OCI-LY7 (cell line): ENCODE data around the gene NES. TPM values are rescaled to one million over a fixed set of nuclear protein-coding genes. Genes with fewer than 3 reads are reported as not detected.

Experiments used
- BruUV-seq: library from RNA; stranded (reverse); fragments of 400-500 nt; replicated peaks from 2 replicates; lab custom pipeline; 2021; lab: Mats Ljungman, UMichigan
- CTCF ChIA-PET: fragments of 300-600 bp; sonication (Branson Sonifier 250); formaldehyde crosslinking; loops from one replicate; lab custom pipeline; 2022; ENCODE audit warnings: antibody characterized with exemption; ENCODE audit not compliant: unreplicated experiment; lab: Charles Lee
- POLR2A ChIA-PET: fragments of 300-600 bp; sonication (Branson Sonifier 250); formaldehyde crosslinking; loops from one replicate; lab custom pipeline; 2022; ENCODE audit warnings: antibody characterized with exemption; lab: Charles Lee
- DNase-seq: peaks from one replicate; pipeline ENCODE4 v3.0.0-alpha.2; 2015; ENCODE audit warnings: low spot score
- H2AFZ ChIP-seq: fragments of 200-600 bp; sonication (generic), shearing (Covaris generic); 2 replicates; pipeline ENCODE4 v1.6.1; 2014; ENCODE audit warnings: mild to moderate bottlenecking, antibody characterized with exemption, low read length, moderate library complexity
- H3K27ac ChIP-seq: fragments of 200-600 bp; sonication (generic); 2 replicates; pipeline ENCODE4 v1.5.1; 2014; ENCODE audit warnings: mixed run types, low read depth, mild to moderate bottlenecking, moderate library complexity, low read length, inconsistent platforms; ENCODE audit not compliant: poor library complexity, severe bottlenecking
- H3K36me3 ChIP-seq: fragments of 200-600 bp; sonication (generic); 2 replicates; pipeline ENCODE4 v1.6.1; 2014; ENCODE audit warnings: mild to moderate bottlenecking, antibody characterized with exemption, low read length, moderate library complexity, mixed read lengths; ENCODE audit not compliant: insufficient read depth
- H3K4me1 ChIP-seq: fragments of 200-600 bp; sonication (generic); 2 replicates; pipeline ENCODE4 v1.5.1; 2014; ENCODE audit warnings: mild to moderate bottlenecking, low read length; ENCODE audit not compliant: insufficient read depth, poor library complexity, severe bottlenecking
- H3K4me2 ChIP-seq: fragments of 200-600 bp; sonication (generic); 2 replicates; pipeline ENCODE4 v1.6.1; 2014; ENCODE audit warnings: mild to moderate bottlenecking, low read length
- H3K4me3 ChIP-seq: fragments of 200-600 bp; sonication (generic); 2 replicates; pipeline ENCODE4 v1.5.1; 2014; ENCODE audit warnings: mild to moderate bottlenecking, low read depth, low read length; ENCODE audit not compliant: poor library complexity, severe bottlenecking
- H3K79me2 ChIP-seq: fragments of 200-600 bp; sonication (generic); 2 replicates; pipeline ENCODE4 v1.6.1; 2016; ENCODE audit warnings: low read depth, mild to moderate bottlenecking, low read length, moderate library complexity, mixed read lengths; ENCODE audit not compliant: insufficient read depth
- H3K9me2 ChIP-seq: fragments of 200-600 bp; sonication (generic); 2 replicates; pipeline ENCODE4 v1.6.1; 2016; ENCODE audit warnings: mild to moderate bottlenecking, low read length, mixed read lengths; ENCODE audit not compliant: insufficient read depth
- H3K9me3 ChIP-seq: fragments of 200-600 bp; sonication (generic); 2 replicates; pipeline ENCODE4 v1.6.1; 2014; ENCODE audit warnings: mild to moderate bottlenecking, mixed run types, low read length, mixed read lengths
- H4K20me1 ChIP-seq: fragments of 200-600 bp; sonication (generic); 2 replicates; pipeline ENCODE4 v1.6.1; 2014; ENCODE audit warnings: mild to moderate bottlenecking, antibody characterized with exemption, low read length, moderate library complexity, mixed read lengths; ENCODE audit not compliant: insufficient read depth
- EZH2phosphoT487 ChIP-seq: fragments of 200-600 bp; sonication (generic); IDR thresholded peaks from 2 replicates; pipeline ENCODE4 v1.6.1; 2018; ENCODE audit warnings: low read depth, borderline replicate concordance, mild to moderate bottlenecking, mixed run types, antibody characterized with exemption, low read length, moderate library complexity, mixed read lengths
- intact Hi-C: fragments of 100-400 bp; cut with micrococcal nuclease; formaldehyde crosslinking; loops from one replicate; pipeline ENCODE4 v1.10.0; 2022; ENCODE audit not compliant: unreplicated experiment
- total RNA-seq, 2 experiments: library from RNA; depleted of rRNA in 1 of 2; stranded (reverse); fragments of >200 nt in 1 of 2; shearing (Covaris generic) in 1 of 2; gene quantifications; 2 replicates each; pipeline ENCODE4 v1.2.3, GENCODE V29; 2014 to 2022
- TF ChIP-seq, protein P1 (sequence below): fragments of 200-600 bp; sonication (generic); conservative IDR thresholded peaks from 2 replicates; pipeline ENCODE4 v1.5.1; 2014; ENCODE audit warnings: mild to moderate bottlenecking, antibody characterized with exemption, low read length, moderate library complexity, mixed read lengths

Gene NES
- total RNA-seq, 2 experiments from 2014 or later: not detected

DNA sequence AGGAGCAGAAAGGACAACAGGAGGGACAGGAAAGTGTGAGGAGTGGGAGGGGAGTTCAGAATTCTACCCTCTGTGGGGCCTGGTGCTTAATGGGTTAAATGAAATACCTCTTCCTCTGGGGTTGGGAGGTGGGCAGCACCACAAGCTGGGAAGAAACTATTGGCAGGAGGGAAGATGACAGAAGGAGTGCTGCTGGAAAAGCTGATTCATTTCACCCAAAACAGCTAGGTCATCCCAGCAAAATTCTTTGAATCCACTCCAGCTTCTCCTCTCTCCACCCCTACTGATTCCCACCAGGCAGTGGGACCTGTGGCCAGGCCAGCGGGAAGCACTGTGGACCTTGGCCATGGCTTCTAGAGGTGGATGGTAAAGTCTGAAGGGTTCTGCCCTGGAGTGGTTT lies 22.5 kb downstream of the NES start:
- no TSS peak for BruUV-seq
- no peak overlapping the region for H2AFZ ChIP-seq
- DNase-seq: no peak
- no peak overlapping the region for H3K27ac ChIP-seq
- H3K9me2 ChIP-seq: no peaks in the 10 kb centered on the region
- H3K36me3 ChIP-seq: no peaks in the 10 kb centered on the region
- no peak overlapping the region for H3K4me3 ChIP-seq
- intact Hi-C loops: no loop called here
- H3K4me1 ChIP-seq: peaks cover 9% of the 10 kb centered on the region
- POLR2A ChIA-PET: no interaction called here
- no peak for TF ChIP-seq EZH2phosphoT487
- TF ChIP-seq, protein P1, sequence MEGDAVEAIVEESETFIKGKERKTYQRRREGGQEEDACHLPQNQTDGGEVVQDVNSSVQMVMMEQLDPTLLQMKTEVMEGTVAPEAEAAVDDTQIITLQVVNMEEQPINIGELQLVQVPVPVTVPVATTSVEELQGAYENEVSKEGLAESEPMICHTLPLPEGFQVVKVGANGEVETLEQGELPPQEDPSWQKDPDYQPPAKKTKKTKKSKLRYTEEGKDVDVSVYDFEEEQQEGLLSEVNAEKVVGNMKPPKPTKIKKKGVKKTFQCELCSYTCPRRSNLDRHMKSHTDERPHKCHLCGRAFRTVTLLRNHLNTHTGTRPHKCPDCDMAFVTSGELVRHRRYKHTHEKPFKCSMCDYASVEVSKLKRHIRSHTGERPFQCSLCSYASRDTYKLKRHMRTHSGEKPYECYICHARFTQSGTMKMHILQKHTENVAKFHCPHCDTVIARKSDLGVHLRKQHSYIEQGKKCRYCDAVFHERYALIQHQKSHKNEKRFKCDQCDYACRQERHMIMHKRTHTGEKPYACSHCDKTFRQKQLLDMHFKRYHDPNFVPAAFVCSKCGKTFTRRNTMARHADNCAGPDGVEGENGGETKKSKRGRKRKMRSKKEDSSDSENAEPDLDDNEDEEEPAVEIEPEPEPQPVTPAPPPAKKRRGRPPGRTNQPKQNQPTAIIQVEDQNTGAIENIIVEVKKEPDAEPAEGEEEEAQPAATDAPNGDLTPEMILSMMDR: no peak
- no peaks in the 10 kb centered on the region for H3K79me2 ChIP-seq
- H3K9me3 ChIP-seq: no peaks in the 10 kb centered on the region
- H4K20me1 ChIP-seq: no peaks in the 10 kb centered on the region
- no peak overlapping the region for H3K4me2 ChIP-seq
- CTCF ChIA-PET: interaction anchor here (1.1 to 2.1 kb wide), 2 partner anchors 27 to 28 kb away, joined by 3 to 6 read pairs; no protein-coding TSS in a partner anchor

DNA sequence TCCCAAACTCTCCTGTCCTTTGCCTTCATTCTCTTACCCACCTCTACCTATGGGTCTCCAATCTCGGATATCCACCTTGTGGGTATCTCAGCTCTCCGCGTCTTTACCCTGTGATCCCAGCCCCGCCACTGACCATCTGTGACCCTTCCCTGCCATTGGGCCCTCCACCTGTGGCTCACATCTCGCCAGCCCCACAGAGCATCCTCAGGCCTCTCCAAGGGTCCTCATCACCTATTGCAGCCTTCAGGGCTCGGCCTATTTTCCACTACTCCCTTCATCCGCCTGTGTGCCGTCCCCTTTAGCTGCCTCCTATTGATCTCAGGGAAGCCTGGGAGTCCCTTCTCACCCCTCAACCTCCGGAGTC lies 24.2 kb downstream of the NES start:
- H3K36me3 ChIP-seq: no peaks in the 10 kb centered on the region
- BruUV-seq: no TSS peak
- no peaks in the 10 kb centered on the region for H3K79me2 ChIP-seq
- no peak overlapping the region for H3K27ac ChIP-seq
- intact Hi-C loops: no loop called here
- H4K20me1 ChIP-seq: no peaks in the 10 kb centered on the region
- TF ChIP-seq EZH2phosphoT487: no peak
- TF ChIP-seq, protein P1: no peak
- no peaks in the 10 kb centered on the region for H3K9me2 ChIP-seq
- H2AFZ ChIP-seq: no peak overlapping the region
- no peak overlapping the region for H3K4me3 ChIP-seq
- no peak overlapping the region for H3K4me2 ChIP-seq
- H3K9me3 ChIP-seq: no peaks in the 10 kb centered on the region
- POLR2A ChIA-PET: no interaction called here
- peaks cover 5% of the 10 kb centered on the region for H3K4me1 ChIP-seq
- CTCF ChIA-PET: no interaction called here
- DNase-seq: no peak

DNA sequence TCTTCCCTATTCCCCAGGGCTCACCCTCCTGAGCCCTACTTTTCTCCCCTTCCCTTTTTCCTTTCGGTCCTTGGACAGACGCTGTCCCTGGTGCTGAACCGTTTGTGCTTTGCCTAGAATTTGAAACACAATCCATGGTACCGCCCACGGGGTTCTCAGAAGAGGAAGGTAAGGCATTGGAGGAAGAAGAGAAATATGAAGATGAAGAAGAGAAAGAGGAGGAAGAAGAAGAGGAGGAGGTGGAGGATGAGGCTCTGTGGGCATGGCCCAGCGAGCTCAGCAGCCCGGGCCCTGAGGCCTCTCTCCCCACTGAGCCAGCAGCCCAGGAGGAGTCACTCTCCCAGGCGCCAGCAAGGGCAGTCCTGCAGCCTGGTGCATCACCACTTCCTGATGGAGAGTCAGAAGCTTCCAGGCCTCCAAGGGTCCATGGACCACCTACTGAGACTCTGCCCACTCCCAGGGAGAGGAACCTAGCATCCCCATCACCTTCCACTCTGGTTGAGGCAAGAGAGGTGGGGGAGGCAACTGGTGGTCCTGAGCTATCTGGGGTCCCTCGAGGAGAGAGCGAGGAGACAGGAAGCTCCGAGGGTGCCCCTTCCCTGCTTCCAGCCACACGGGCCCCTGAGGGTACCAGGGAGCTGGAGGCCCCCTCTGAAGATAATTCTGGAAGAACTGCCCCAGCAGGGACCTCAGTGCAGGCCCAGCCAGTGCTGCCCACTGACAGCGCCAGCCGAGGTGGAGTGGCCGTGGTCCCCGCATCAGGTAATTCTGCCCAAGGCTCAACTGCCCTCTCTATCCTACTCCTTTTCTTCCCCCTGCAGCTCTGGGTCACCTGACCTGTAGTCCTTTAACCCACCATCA lies 24.8 kb downstream of the NES start:
- Histone ChIP-seq H3K4me2 (no peak overlapping the region), H4K20me1 (no peaks in the 10 kb centered on the region), H3K9me3 (no peaks in the 10 kb centered on the region), H3K27ac (no peak overlapping the region), H3K4me3 (no peak overlapping the region), H3K36me3 (no peaks in the 10 kb centered on the region), H3K79me2 (no peaks in the 10 kb centered on the region), H3K4me1 (no peaks in the 10 kb centered on the region), H3K9me2 (no peaks in the 10 kb centered on the region), H2AFZ (no peak overlapping the region)
- POLR2A ChIA-PET: no interaction called here
- BruUV-seq: no TSS peak
- intact Hi-C loops: no loop called here
- no peak for DNase-seq
- TF ChIP-seq EZH2phosphoT487: no peak
- TF ChIP-seq, protein P1: no peak
- CTCF ChIA-PET: no interaction called here
